Mucosa of stomach (tissue), 1 donor: ENCODE results near the gene VPS52.

ENCODE experiments used
- H3K27me3 ChIP-seq: one replicate; pipeline ENCODE4 v1.7.0; 2013; ENCODE audit warnings: mild to moderate bottlenecking, low read length; ENCODE audit not compliant: control insufficient read depth, insufficient read depth
- H3K36me3 ChIP-seq: one replicate; pipeline ENCODE4 v1.7.0; 2013; ENCODE audit warnings: low read length; ENCODE audit not compliant: control insufficient read depth, insufficient read depth
- H3K4me1 ChIP-seq: one replicate; pipeline ENCODE4 v1.7.0; 2013; ENCODE audit warnings: mild to moderate bottlenecking, low read length; ENCODE audit not compliant: control insufficient read depth, insufficient read depth
- H3K4me3 ChIP-seq: one replicate; pipeline ENCODE4 v1.7.0; 2013; ENCODE audit warnings: low read length
- H3K9ac ChIP-seq: one replicate; pipeline ENCODE4 v1.7.0; 2013; ENCODE audit warnings: mild to moderate bottlenecking, low read length, moderate library complexity
- H3K9me3 ChIP-seq: one replicate; pipeline ENCODE4 v1.7.0; 2013; ENCODE audit warnings: mild to moderate bottlenecking, low read length, moderate library complexity; ENCODE audit not compliant: control insufficient read depth
- donor health status: Pancreatic carcinoma.

VPS52 gene

GRCh38 chr6:33201147-33201545, 70.5 kb downstream of the VPS52 start:
- H3K4me3 ChIP-seq, result peak overlapping the region; percentile 72
- H3K9me3 ChIP-seq, result no peaks in the 10 kb centered on the region
- H3K36me3 ChIP-seq, result peaks cover 21% of the 10 kb centered on the region
- H3K9ac ChIP-seq, result peak overlapping the region; percentile 97
- H3K4me1 ChIP-seq, result peaks cover 61% of the 10 kb centered on the region
- H3K27me3 ChIP-seq, result no peaks in the 10 kb centered on the region
